Activated naive CD4-positive, alpha-beta T cell treated with anti-CD3 and anti-CD28 coated beads, Interleukin-2, amount 50 U/mL, for 24 hours (primary cell): ENCODE results near the gene PANX2.
"Not testable (repeated sequence)": the region's sequence is repeated elsewhere in the genome, so short reads cannot be mapped to it uniquely, and the experiment has no call there.

ENCODE experiments used
- H3K27ac Mint-ChIP-seq: one replicate; pipeline ENCODE4 v1.8.0; 2021; ENCODE audit warnings: mild to moderate bottlenecking, mixed read lengths
- H3K27me3 Mint-ChIP-seq: one replicate; pipeline ENCODE4 v1.8.0; 2021; ENCODE audit warnings: mixed read lengths
- H3K36me3 Mint-ChIP-seq: one replicate; pipeline ENCODE4 v1.8.0; 2021; ENCODE audit warnings: mixed read lengths
- H3K4me1 Mint-ChIP-seq: one replicate; pipeline ENCODE4 v1.8.0; 2021; ENCODE audit warnings: mixed read lengths
- H3K4me3 Mint-ChIP-seq: one replicate; pipeline ENCODE4 v1.8.0; 2021; ENCODE audit warnings: mild to moderate bottlenecking, mixed read lengths
- H3K9me3 Mint-ChIP-seq: one replicate; pipeline ENCODE4 v1.8.0; 2021; ENCODE audit warnings: mixed read lengths

The PANX2 gene

GRCh38 chr22:50170453-50171318 is at the start of gene PANX2:
Gene PANX2, plus strand, starts transcription at chr22:50170731. Its CDS starts 0 bp downstream, at chr22:50170731.
- H3K4me1 Mint-ChIP-seq, result peaks cover 13% of the 10 kb centered on the region
- H3K36me3 Mint-ChIP-seq, result no peaks in the 10 kb centered on the region
- H3K27ac Mint-ChIP-seq, result peak within 1 kb of the TSS; percentile 55
- H3K4me3 Mint-ChIP-seq, result peak within 1 kb of the TSS; percentile 79
- no peaks in the 10 kb centered on the region for H3K9me3 Mint-ChIP-seq
- H3K27me3 Mint-ChIP-seq, result peaks cover 18% of the 10 kb centered on the region

GRCh38 chr22:50121202-50121740 is 49.3 kb upstream of the PANX2 start:
- H3K4me1 Mint-ChIP-seq, result no peaks in the 10 kb centered on the region
- peaks cover 1% of the 10 kb centered on the region for H3K36me3 Mint-ChIP-seq
- peaks cover 8% of the 10 kb centered on the region for H3K9me3 Mint-ChIP-seq
- H3K4me3 Mint-ChIP-seq, result no peak overlapping the region
- peaks cover 1% of the 10 kb centered on the region for H3K27me3 Mint-ChIP-seq
- H3K27ac Mint-ChIP-seq, result no peak overlapping the region

GRCh38 chr22:50123119-50123518 is 47.4 kb upstream of the PANX2 start:
- Mint-ChIP-seq H3K9me3 (peaks cover 8% of the 10 kb centered on the region), H3K4me1 (no peaks in the 10 kb centered on the region), H3K27me3 (peaks cover 1% of the 10 kb centered on the region), H3K4me3 (no peak overlapping the region), H3K36me3 (peaks cover 1% of the 10 kb centered on the region), H3K27ac (no peak overlapping the region)

- H3K36me3 Mint-ChIP-seq, result peaks cover 1% of the 10 kb centered on the region
- no peaks in the 10 kb centered on the region for H3K4me1 Mint-ChIP-seq
- peaks cover 1% of the 10 kb centered on the region for H3K27me3 Mint-ChIP-seq
- H3K9me3 Mint-ChIP-seq, result peaks cover 8% of the 10 kb centered on the region
- no peak overlapping the region for H3K4me3 Mint-ChIP-seq
- no peak overlapping the region for H3K27ac Mint-ChIP-seq
Observed at GRCh38 chr22:50125029-50125428, 45.5 kb upstream of the PANX2 start.

GRCh38 chr22:50129121-50129736 is 41.3 kb upstream of the PANX2 start:
- no peak overlapping the region for H3K27ac Mint-ChIP-seq
- H3K4me3 Mint-ChIP-seq, result no peak overlapping the region
- H3K4me1 Mint-ChIP-seq, result no peaks in the 10 kb centered on the region
- H3K36me3 Mint-ChIP-seq, result no peaks in the 10 kb centered on the region
- H3K27me3 Mint-ChIP-seq, result peaks cover 7% of the 10 kb centered on the region
- H3K9me3 Mint-ChIP-seq, result peaks cover 4% of the 10 kb centered on the region

GRCh38 chr22:50131894-50132293 is 38.6 kb upstream of the PANX2 start:
- Mint-ChIP-seq H3K4me1 (no peaks in the 10 kb centered on the region), H3K4me3 (no peak overlapping the region), H3K36me3 (no peaks in the 10 kb centered on the region), H3K9me3 (no peaks in the 10 kb centered on the region), H3K27me3 (peaks cover 7% of the 10 kb centered on the region), H3K27ac (no peak overlapping the region)

- H3K36me3 Mint-ChIP-seq, result no peaks in the 10 kb centered on the region
- H3K27ac Mint-ChIP-seq, result peak overlapping the region; percentile 4
- no peak overlapping the region for H3K4me3 Mint-ChIP-seq
- H3K4me1 Mint-ChIP-seq, result no peaks in the 10 kb centered on the region
- no peaks in the 10 kb centered on the region for H3K9me3 Mint-ChIP-seq
- peaks cover 8% of the 10 kb centered on the region for H3K27me3 Mint-ChIP-seq
Observed at GRCh38 chr22:50134481-50134880, 36.0 kb upstream of the PANX2 start.

- H3K9me3 Mint-ChIP-seq, result no peaks in the 10 kb centered on the region
- H3K4me3 Mint-ChIP-seq, result no peak overlapping the region
- H3K4me1 Mint-ChIP-seq, result no peaks in the 10 kb centered on the region
- H3K27ac Mint-ChIP-seq, result no peak overlapping the region
- no peaks in the 10 kb centered on the region for H3K36me3 Mint-ChIP-seq
- H3K27me3 Mint-ChIP-seq, result peaks cover 6% of the 10 kb centered on the region
Observed at GRCh38 chr22:50136581-50137015, 33.9 kb upstream of the PANX2 start.

- H3K9me3 Mint-ChIP-seq, H3K36me3 Mint-ChIP-seq, H3K4me3 Mint-ChIP-seq, H3K4me1 Mint-ChIP-seq, H3K27me3 Mint-ChIP-seq, H3K27ac Mint-ChIP-seq: not testable (repeated sequence)
Observed at GRCh38 chr22:50137277-50137676, 33.3 kb upstream of the PANX2 start.

- no peaks in the 10 kb centered on the region for H3K4me1 Mint-ChIP-seq
- H3K9me3 Mint-ChIP-seq, result no peaks in the 10 kb centered on the region
- H3K4me3 Mint-ChIP-seq, result no peak overlapping the region
- H3K27me3 Mint-ChIP-seq, result peaks cover 7% of the 10 kb centered on the region
- H3K36me3 Mint-ChIP-seq, result no peaks in the 10 kb centered on the region
- no peak overlapping the region for H3K27ac Mint-ChIP-seq
Observed at GRCh38 chr22:50138041-50138440, 32.5 kb upstream of the PANX2 start.

- H3K27ac Mint-ChIP-seq, result no peak overlapping the region
- no peaks in the 10 kb centered on the region for H3K36me3 Mint-ChIP-seq
- no peaks in the 10 kb centered on the region for H3K4me1 Mint-ChIP-seq
- no peaks in the 10 kb centered on the region for H3K9me3 Mint-ChIP-seq
- H3K4me3 Mint-ChIP-seq, result no peak overlapping the region
- peaks cover 6% of the 10 kb centered on the region for H3K27me3 Mint-ChIP-seq
Observed at GRCh38 chr22:50138988-50139387, 31.5 kb upstream of the PANX2 start.

- Mint-ChIP-seq H3K36me3 (no peaks in the 10 kb centered on the region), H3K4me1 (no peaks in the 10 kb centered on the region), H3K27ac (peak overlapping the region; percentile 62)
Observed at GRCh38 chr22:50139843-50140415, 30.6 kb upstream of the PANX2 start.

GRCh38 chr22:50140615-50141014 is 29.9 kb upstream of the PANX2 start:
- Mint-ChIP-seq H3K4me3 (no peak overlapping the region), H3K4me1 (no peaks in the 10 kb centered on the region), H3K36me3 (no peaks in the 10 kb centered on the region), H3K27me3 (peaks cover 6% of the 10 kb centered on the region), H3K27ac (peak overlapping the region; percentile 35), H3K9me3 (no peaks in the 10 kb centered on the region)

More at GRCh38 chr22:50139843-50140415, 30.6 kb upstream of the PANX2 start:
- Mint-ChIP-seq H3K4me3 (no peak overlapping the region), H3K9me3 (no peaks in the 10 kb centered on the region), H3K27me3 (peaks cover 6% of the 10 kb centered on the region)

- no peak overlapping the region for H3K4me3 Mint-ChIP-seq
- H3K27ac Mint-ChIP-seq, result no peak overlapping the region
- no peaks in the 10 kb centered on the region for H3K9me3 Mint-ChIP-seq
Observed at GRCh38 chr22:50141462-50141861, 29.1 kb upstream of the PANX2 start.

GRCh38 chr22:50141891-50142363 is 28.6 kb upstream of the PANX2 start:
- Mint-ChIP-seq H3K27ac (no peak overlapping the region), H3K36me3 (no peaks in the 10 kb centered on the region), H3K4me3 (no peak overlapping the region), H3K4me1 (peaks cover 3% of the 10 kb centered on the region), H3K27me3 (peaks cover 6% of the 10 kb centered on the region), H3K9me3 (no peaks in the 10 kb centered on the region)

More at GRCh38 chr22:50141462-50141861, 29.1 kb upstream of the PANX2 start:
- Mint-ChIP-seq H3K36me3 (no peaks in the 10 kb centered on the region), H3K4me1 (no peaks in the 10 kb centered on the region), H3K27me3 (peaks cover 6% of the 10 kb centered on the region)
